ENCODE data around the gene HIP1. TPM values are rescaled to one million over a fixed set of nuclear protein-coding genes. Genes with fewer than 3 reads are reported as not detected.
A peak's percentile ranks its signal among the peaks of the same experiment; 100 is the strongest.
"Not testable (repeated sequence)": the region's sequence is repeated elsewhere in the genome, so short reads cannot be mapped to it uniquely, and the experiment has no call there.

The HIP1 gene
- polyA plus RNA-seq, 4 donors, result 32.1 to 36.8 (median 35.4) TPM

- no peak for DNase-seq (ENCODE audit: low read depth in 4 of 4, low spot score in 3 of 4)
Observed at GRCh38 chr7:75623390-75624133, 115.2 kb downstream of the HIP1 start.

GRCh38 chr7:75621124-75621523, 117.6 kb downstream of the HIP1 start:
- DNase-seq (ENCODE audit: low read depth in 4 of 4, low spot score in 3 of 4), result no peak

GRCh38 chr7:75619636-75620035, 119.1 kb downstream of the HIP1 start:
- DNase-seq (ENCODE audit: low read depth in 4 of 4, low spot score in 3 of 4), result no peak

GRCh38 chr7:75617634-75618234, 121.0 kb downstream of the HIP1 start:
- no peak for DNase-seq (ENCODE audit: low read depth in 4 of 4, low spot score in 3 of 4)

GRCh38 chr7:75616421-75617167, 122.1 kb downstream of the HIP1 start:
- DNase-seq (ENCODE audit: low read depth in 4 of 4, low spot score in 3 of 4), result no peak

- no peak for DNase-seq (ENCODE audit: low read depth in 4 of 4, low spot score in 3 of 4)
Observed at GRCh38 chr7:75614401-75614800, 124.3 kb downstream of the HIP1 start.

GRCh38 chr7:75613351-75613750, 125.4 kb downstream of the HIP1 start:
- no peak for DNase-seq (ENCODE audit: low read depth in 4 of 4, low spot score in 3 of 4)

- no peak for DNase-seq (ENCODE audit: low read depth in 4 of 4, low spot score in 3 of 4)
Observed at GRCh38 chr7:75611557-75612178, 127.1 kb downstream of the HIP1 start.

GRCh38 chr7:75609416-75609815, 129.3 kb downstream of the HIP1 start:
- not testable (repeated sequence) for DNase-seq (ENCODE audit: low read depth in 4 of 4, low spot score in 3 of 4)

GRCh38 chr7:75608451-75609122, 130.2 kb downstream of the HIP1 start:
- DNase-seq (ENCODE audit: low read depth in 4 of 4, low spot score in 3 of 4), result no peak

GRCh38 chr7:75604408-75604807, 134.3 kb downstream of the HIP1 start:
- DNase-seq (ENCODE audit: low read depth in 4 of 4, low spot score in 3 of 4), result no peak

GRCh38 chr7:75602831-75603230, 135.9 kb downstream of the HIP1 start:
- not testable (repeated sequence) for DNase-seq (ENCODE audit: low read depth in 4 of 4, low spot score in 3 of 4)

- DNase-seq (ENCODE audit: low read depth in 4 of 4, low spot score in 3 of 4), result no peak
Observed at GRCh38 chr7:75601539-75601938, 137.2 kb downstream of the HIP1 start.

GRCh38 chr7:75600748-75601147, 138.0 kb downstream of the HIP1 start:
- DNase-seq (ENCODE audit: low read depth in 4 of 4, low spot score in 3 of 4), result not testable (repeated sequence)

- peak; percentile 48 to 65 (median 60) for DNase-seq (ENCODE audit: low read depth in 4 of 4, low spot score in 3 of 4)
Observed at GRCh38 chr7:75599244-75599781, 139.4 kb downstream of the HIP1 start.

GRCh38 chr7:75596727-75597614, 141.8 kb downstream of the HIP1 start:
- no peak for DNase-seq (ENCODE audit: low read depth in 4 of 4, low spot score in 3 of 4)

- DNase-seq (ENCODE audit: low read depth in 4 of 4, low spot score in 3 of 4), result no peak
Observed at GRCh38 chr7:75595766-75596165, 143.0 kb downstream of the HIP1 start.

- not testable (repeated sequence) for DNase-seq (ENCODE audit: low read depth in 4 of 4, low spot score in 3 of 4)
Observed at GRCh38 chr7:75593500-75594184, 145.1 kb downstream of the HIP1 start.
